ENCODE data around the gene GEN1. TPM values are rescaled to one million over a fixed set of nuclear protein-coding genes. Genes with fewer than 3 reads are reported as not detected.

GEN1 gene
- total RNA-seq, 1 donor from 2014 or later, result 43.5 TPM

GRCh38 chr2:17805166-17805565, 51.2 kb downstream of the GEN1 start:
- Histone ChIP-seq H3K27ac (no peak overlapping the region), H3K36me3 (no peaks in the 10 kb centered on the region), H3K9ac (no peak overlapping the region), H3F3A (ENCODE audit: low read depth) (no peaks in the 10 kb centered on the region), H4K20me1 (ENCODE audit: low read depth) (no peaks in the 10 kb centered on the region), H3K9me3 (ENCODE audit: low read depth) (no peaks in the 10 kb centered on the region), H3K4me3 (no peak overlapping the region), H3K79me2 (ENCODE audit: low read depth) (no peaks in the 10 kb centered on the region), H3K4me1 (no peaks in the 10 kb centered on the region), H3K4me2 (no peak overlapping the region), H3K27me3 (no peaks in the 10 kb centered on the region), H2AFZ (replicated peaks) (no peak overlapping the region)
- Mint-ChIP-seq H3K4me3 (peak overlapping the region; percentile 56), H3K9me3 (no peaks in the 10 kb centered on the region), H3K4me1 (peaks cover 6% of the 10 kb centered on the region), H3K27ac (no peak overlapping the region), H3K36me3 (no peaks in the 10 kb centered on the region), H3K27me3 (ENCODE audit: insufficient read depth, low read depth) (peaks cover 3% of the 10 kb centered on the region)
- TF ChIP-seq EZH2 (IDR thresholded peaks at IDR 0.05) (no peak), EZH2phosphoT487 (IDR thresholded peaks at IDR 0.05) (no peak)
- TF ChIP-seq, protein P1, sequence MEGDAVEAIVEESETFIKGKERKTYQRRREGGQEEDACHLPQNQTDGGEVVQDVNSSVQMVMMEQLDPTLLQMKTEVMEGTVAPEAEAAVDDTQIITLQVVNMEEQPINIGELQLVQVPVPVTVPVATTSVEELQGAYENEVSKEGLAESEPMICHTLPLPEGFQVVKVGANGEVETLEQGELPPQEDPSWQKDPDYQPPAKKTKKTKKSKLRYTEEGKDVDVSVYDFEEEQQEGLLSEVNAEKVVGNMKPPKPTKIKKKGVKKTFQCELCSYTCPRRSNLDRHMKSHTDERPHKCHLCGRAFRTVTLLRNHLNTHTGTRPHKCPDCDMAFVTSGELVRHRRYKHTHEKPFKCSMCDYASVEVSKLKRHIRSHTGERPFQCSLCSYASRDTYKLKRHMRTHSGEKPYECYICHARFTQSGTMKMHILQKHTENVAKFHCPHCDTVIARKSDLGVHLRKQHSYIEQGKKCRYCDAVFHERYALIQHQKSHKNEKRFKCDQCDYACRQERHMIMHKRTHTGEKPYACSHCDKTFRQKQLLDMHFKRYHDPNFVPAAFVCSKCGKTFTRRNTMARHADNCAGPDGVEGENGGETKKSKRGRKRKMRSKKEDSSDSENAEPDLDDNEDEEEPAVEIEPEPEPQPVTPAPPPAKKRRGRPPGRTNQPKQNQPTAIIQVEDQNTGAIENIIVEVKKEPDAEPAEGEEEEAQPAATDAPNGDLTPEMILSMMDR (IDR thresholded peaks at IDR 0.05), result no peak
- no peak for DNase-seq (ENCODE audit: low spot score)

DNA sequence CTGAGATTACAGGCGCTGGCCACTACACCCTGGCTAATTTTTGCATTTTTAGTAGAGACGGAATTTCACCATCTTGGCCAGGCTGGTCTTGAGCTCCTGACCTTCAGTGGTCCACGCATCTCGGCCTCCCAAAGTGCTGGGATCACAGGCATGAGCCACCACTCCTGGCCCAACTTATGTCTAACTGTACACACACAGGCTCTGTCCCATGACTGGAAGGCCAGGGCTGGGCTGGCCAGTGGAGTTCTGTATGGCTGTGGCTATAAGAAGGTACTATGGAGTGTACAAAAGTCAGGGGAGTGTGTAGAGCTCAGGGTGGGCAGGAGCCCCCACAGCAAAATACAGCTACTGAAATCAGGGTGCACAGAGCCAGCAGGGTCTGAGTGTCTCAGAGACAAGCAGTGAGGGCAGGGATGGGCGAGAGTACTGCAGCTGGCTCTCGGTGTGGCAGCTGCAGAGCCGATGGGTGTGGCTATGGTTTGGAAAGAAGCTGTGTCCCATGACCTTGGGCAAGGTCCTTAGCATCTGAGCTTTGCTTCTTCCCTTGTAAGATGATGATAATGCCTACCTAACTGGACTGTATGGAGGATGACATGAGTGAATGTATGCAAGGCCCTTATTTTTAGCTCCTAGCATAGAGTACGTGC, 51.9 kb downstream of the GEN1 start:
- Histone ChIP-seq H3K4me1 (no peaks in the 10 kb centered on the region), H2AFZ (replicated peaks) (no peak overlapping the region), H3F3A (ENCODE audit: low read depth) (no peaks in the 10 kb centered on the region), H3K36me3 (no peaks in the 10 kb centered on the region), H3K9me3 (ENCODE audit: low read depth) (no peaks in the 10 kb centered on the region), H3K4me2 (no peak overlapping the region), H3K27ac (no peak overlapping the region), H4K20me1 (ENCODE audit: low read depth) (no peaks in the 10 kb centered on the region), H3K79me2 (ENCODE audit: low read depth) (no peaks in the 10 kb centered on the region), H3K9ac (no peak overlapping the region), H3K4me3 (no peak overlapping the region), H3K27me3 (no peaks in the 10 kb centered on the region)
- no peak for DNase-seq (ENCODE audit: low spot score)
- TF ChIP-seq EZH2 (IDR thresholded peaks at IDR 0.05) (no peak), EZH2phosphoT487 (IDR thresholded peaks at IDR 0.05) (no peak)
- TF ChIP-seq, protein P1 (IDR thresholded peaks at IDR 0.05), result no peak
- Mint-ChIP-seq H3K27me3 (ENCODE audit: insufficient read depth, low read depth) (peaks cover 3% of the 10 kb centered on the region), H3K9me3 (no peaks in the 10 kb centered on the region), H3K27ac (no peak overlapping the region), H3K36me3 (no peaks in the 10 kb centered on the region), H3K4me1 (peaks cover under 1% of the 10 kb centered on the region), H3K4me3 (no peak overlapping the region)

DNA sequence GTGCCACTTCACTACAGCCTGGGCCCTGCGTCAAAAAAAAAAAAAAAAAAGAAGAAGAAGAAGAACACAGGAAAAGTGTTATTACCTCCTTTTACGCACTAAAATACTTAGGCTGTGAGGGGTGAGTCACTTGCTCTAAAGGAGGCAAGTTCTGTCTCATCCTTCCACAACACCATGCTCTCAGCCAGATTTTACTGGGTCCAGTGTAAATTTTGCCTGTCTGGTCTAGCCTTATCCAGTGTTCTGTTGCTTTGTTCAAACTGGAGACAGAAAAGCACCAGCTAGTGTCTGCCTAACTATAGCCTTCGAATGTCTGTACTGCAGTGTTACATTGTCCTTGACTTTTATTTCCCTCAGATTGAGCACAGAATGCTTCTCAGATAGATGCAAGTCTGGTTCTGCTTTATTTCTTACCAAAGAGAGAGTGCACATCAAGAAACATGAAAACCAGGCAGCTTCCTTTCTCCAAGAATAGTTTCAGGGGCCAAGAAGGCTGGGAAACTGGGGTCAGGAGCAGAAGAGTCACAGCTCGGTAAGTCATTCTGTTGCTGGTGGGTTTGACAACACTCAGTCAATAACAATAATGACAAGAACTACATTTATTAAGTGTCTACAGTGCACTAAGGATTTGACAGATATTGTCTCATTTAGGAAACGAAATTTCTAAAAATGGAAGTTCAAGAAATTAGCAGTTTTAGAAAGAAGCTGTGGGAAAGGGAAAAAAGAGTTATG, 59.2 kb downstream of the GEN1 start:
- no peaks in the 10 kb centered on the region for H3K9me3 Mint-ChIP-seq
- H3K79me2 ChIP-seq (ENCODE audit: low read depth), result no peaks in the 10 kb centered on the region
- no peaks in the 10 kb centered on the region for H3K9me3 ChIP-seq (ENCODE audit: low read depth)
- H3K4me1 Mint-ChIP-seq, result peaks cover 8% of the 10 kb centered on the region
- no peak overlapping the region for H3K4me3 Mint-ChIP-seq
- no peaks in the 10 kb centered on the region for H3K27me3 ChIP-seq
- H3K4me3 ChIP-seq, result no peak overlapping the region
- H3K27ac ChIP-seq, result no peak overlapping the region
- TF ChIP-seq EZH2phosphoT487 (IDR thresholded peaks at IDR 0.05) (no peak), EZH2 (IDR thresholded peaks at IDR 0.05) (no peak)
- TF ChIP-seq, protein P1 (IDR thresholded peaks at IDR 0.05), result no peak
- DNase-seq (ENCODE audit: low spot score), result no peak
- H3F3A ChIP-seq (ENCODE audit: low read depth), result no peaks in the 10 kb centered on the region
- no peak overlapping the region for H3K4me2 ChIP-seq
- H3K36me3 Mint-ChIP-seq, result no peaks in the 10 kb centered on the region
- H3K27me3 Mint-ChIP-seq (ENCODE audit: insufficient read depth, low read depth), result peaks cover 2% of the 10 kb centered on the region
- H3K4me1 ChIP-seq, result peaks cover 37% of the 10 kb centered on the region
- no peak overlapping the region for H2AFZ ChIP-seq (replicated peaks)
- no peaks in the 10 kb centered on the region for H3K36me3 ChIP-seq
- H4K20me1 ChIP-seq (ENCODE audit: low read depth), result no peaks in the 10 kb centered on the region
- H3K27ac Mint-ChIP-seq, result no peak overlapping the region
- H3K9ac ChIP-seq, result no peak overlapping the region
